Measurements from ENCODE around the gene LCN9.
"Not testable (repeated sequence)": the region's sequence is repeated elsewhere in the genome, so short reads cannot be mapped to it uniquely, and the experiment has no call there.

LCN9 gene

DNA sequence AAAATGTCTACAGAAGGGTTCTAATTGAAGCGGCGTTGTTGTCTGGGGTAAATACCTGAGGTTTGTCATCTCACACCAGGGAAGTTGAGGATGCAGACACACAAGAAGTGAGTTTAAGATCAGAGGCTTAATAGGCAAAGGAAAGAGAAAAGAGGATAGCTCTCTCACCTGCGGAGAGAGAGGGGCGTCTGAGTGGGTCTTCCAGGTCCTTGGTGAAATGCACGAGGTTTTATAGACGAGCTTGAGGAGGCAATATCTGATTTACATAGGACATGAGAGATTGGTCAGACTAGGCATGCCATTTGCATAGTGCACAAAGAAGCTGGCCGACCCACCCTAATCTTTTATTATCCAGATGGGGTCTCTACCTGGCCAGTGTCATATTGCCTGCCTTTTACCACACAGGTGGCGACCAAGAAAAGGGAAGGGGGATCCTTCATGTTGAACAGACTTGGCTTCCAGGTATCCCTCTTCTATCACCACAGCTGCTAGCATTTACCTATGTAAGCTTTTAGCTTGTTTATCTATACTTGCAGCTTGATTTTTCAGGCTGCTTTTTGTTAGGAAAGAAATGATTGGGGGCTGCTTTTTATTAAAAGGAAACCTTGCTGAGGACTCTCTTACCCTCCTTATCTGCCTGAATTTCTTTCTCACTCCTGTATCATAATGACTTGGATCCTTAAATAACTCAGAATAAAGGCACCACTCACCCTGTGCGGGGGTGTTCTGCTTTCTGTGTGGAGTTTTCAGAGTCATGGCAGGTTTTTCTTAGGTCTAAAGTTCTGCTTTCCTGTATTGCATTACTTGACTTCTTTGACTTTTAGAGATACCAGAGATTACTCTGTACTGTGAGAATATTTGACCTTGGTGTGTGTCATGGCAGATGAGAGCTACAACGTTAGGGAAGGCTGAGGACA, 14.4 kb upstream of the LCN9 start:
- DNase-seq, result no peak

DNA sequence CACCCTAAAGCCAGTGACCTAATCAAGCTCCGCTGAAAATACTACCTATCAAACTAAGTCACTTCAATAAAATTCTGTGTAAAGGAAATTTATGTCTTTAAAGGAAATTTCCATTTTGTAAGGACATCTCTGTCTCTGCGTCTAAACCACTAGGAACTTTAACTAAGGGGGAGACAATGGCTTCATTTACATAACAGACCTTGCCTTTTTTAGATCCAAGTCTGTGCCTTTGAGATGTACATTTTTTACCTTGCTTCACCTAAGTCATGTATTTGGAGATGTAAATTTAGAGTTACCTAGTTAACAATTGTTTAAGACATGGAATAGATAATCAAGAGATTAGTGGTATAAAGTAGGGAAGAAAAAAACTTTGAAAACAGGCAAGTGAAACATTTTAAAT, 13.6 kb upstream of the LCN9 start:
- DNase-seq, result no peak

DNA sequence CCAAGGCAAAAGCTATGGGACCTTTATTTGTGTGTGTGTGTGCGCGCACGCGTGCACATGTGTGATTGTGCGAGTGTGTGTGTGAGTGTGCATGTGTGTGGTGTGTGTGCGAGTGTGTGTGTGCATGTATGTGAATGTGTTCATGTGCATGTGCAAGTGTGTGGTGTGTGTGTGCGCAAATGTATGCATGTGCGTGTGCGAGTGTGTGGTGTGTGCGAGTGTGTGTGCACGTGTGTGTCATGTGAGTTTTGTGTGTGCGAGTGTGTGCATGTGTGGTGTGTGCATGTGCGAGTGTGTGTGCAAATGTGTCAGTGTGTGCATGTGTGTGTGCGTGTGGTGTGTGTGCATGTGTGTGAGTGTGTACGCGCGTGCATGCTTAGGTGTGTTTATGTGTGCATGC, 12.7 kb upstream of the LCN9 start:
- DNase-seq, result no peak

DNA sequence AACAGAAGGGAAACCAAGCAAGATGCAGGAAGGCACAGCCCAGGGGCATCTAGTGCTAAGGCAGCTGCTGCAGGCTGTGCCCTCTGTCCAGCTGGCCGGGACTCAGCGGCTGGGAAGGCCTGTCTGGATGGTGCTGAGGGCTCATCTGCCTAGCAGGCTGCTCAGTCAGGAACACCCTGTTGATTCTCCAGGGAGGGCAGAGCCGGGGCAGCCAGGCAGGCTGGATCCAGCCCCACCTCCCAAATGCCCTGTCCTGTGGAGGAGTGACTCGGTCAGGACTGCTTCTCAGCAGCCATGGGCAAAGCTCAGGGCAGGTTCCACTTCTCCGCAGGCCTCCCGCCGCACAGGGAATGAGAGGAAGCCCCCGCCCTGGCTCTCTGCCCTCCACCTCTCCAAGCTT, 7.8 kb upstream of the LCN9 start:
- no peak for DNase-seq

DNA sequence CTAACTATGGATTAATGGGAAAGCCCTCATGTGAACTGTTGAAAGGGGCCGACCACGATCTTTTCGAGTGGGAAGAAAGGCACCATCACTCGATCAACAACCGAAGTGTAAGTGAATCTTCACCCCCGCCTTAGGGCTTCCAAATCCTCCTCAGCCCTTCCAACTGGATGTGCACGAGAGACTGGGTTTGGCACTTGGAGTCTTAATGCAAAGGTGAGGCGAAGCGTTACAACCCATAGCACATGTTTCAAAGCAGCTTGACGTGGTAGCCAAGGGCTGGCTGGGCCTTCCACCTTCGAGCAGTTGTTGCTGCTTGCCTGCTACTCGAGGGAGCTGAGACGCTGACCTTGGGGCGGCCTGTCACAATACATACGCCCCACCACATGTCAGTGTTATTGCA, 5.7 kb upstream of the LCN9 start:
- DNase-seq, result peak; percentile 7

DNA sequence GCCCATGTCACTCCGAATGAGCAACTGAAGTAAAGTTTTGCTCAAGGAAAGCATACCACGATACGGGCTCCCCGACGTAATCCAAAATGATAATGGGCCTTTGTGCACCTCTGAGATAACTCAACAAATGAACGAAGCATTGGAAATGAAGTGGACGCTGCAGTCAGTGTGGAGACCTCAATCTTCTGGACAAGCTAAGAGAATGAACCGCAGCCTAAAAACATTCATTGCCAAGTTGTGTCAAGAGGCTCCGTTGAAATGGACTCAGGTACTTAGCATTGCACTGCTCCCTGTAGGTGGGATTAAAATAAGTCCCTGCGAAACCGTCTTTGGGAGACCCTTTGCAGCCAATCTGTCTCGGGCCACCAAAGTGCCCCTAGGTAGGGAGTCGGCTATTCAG, 3.9 kb upstream of the LCN9 start:
- no peak for DNase-seq

DNA sequence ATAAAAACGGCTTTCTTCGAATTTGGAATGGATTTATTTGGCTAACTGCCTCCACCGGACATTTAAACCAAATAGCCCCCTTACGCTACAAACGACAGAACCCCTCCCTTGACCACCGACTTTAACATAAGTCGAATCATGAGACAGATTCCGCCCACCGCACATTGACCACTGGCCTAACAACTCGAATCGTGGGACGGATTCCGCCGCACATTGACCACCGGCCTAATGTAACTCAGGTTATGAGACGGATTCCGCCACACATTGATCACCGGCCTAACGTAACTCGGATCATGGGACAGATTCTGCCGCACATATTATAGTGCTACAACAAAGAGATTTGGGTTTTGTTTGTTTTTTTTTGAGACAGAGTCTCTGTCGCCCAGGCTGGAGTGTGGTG, 2.7 kb upstream of the LCN9 start:
- no peak for DNase-seq

DNA sequence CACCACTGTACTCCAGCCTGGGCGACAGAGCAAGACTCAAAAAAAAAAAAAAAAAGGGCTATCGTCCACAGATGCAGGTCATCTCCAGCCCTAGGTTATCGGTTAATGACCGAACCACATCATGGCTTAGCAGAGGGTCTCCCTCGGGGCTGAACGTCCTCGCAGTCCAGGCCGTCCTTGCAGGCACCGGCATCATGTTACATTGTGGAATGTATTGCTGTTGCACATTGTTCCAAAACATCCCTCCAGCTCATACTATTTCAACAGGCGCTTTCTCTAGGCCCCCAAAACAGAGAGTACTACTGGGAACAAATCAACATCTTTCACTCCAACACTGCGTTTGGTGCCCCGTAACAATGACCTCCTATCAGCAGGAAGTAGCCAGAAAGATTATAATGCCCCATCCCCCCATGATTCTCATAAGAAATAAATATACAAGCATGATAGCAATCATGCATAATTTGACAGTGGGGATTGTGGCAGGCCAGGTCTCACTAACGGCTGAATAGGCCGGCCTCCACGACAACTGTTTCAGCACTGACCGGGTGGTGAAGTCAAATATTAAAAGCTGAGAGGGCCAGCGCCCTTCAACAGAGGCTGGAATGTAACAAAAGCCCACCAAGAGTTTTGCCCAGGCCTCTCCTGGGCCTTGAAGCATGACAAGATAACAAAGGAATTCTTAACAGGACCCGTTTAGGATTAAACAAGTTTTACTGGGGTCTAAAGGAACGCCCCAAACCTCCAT, 1.1 kb upstream of the LCN9 start:
- no peak for DNase-seq

DNA sequence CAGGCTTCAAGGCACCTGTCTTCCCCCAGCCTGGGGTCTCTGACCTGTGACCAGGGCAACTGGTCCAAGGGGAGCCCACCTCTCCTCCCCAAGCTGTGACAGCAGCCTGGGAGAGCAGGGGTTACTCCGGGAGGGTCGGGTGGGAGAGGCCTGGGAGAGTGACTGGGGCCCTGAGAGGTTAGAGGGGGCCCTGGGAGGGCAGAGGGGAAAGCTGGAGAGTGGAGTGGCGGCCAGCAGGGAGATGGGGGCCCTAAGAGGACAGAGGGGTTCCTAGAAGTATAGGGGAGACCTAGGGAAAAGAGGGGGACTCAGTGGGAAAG, 302 bp downstream of the LCN9 start:
- no peak for DNase-seq

DNA sequence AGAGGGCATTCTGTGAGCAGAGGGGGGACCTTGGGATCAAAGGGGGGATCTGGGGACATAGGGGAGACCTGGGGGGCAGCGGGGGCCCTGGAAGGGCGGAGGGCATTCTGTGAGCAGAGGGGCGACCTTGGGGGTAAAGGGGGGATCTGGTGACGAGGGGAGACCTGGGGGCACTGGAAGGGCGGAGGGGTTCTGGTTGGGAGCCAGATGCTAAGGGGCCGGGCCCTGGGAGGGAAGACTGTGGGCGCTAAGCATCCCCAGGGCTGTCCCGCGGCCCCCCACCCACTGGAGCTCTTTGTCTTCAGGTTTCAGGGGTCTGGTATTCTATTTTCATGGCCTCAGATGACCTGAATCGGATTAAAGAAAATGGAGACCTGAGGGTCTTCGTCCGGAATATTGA, 748 bp downstream of the LCN9 start:
- DNase-seq, result no peak

DNA sequence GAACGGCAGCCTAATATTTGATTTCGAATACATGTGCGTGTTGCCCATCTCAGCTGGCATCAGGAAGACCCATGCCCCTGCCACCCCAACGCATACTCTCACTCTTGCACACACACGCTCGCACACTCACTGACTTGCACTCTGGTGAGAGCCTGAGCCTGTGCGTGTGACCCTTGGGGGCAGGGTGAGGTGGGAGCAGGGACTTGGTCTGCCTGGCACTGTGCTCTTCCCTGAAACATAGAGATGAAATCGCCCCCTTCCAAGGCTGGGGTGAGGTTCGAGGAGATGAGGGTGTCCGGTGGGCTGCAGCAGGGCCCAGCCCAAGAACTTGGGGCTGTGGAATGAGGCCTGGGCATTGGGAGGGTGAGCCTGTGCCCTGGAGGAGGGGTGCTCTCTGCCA, 1.2 kb downstream of the LCN9 start:
- no peak for DNase-seq

DNA sequence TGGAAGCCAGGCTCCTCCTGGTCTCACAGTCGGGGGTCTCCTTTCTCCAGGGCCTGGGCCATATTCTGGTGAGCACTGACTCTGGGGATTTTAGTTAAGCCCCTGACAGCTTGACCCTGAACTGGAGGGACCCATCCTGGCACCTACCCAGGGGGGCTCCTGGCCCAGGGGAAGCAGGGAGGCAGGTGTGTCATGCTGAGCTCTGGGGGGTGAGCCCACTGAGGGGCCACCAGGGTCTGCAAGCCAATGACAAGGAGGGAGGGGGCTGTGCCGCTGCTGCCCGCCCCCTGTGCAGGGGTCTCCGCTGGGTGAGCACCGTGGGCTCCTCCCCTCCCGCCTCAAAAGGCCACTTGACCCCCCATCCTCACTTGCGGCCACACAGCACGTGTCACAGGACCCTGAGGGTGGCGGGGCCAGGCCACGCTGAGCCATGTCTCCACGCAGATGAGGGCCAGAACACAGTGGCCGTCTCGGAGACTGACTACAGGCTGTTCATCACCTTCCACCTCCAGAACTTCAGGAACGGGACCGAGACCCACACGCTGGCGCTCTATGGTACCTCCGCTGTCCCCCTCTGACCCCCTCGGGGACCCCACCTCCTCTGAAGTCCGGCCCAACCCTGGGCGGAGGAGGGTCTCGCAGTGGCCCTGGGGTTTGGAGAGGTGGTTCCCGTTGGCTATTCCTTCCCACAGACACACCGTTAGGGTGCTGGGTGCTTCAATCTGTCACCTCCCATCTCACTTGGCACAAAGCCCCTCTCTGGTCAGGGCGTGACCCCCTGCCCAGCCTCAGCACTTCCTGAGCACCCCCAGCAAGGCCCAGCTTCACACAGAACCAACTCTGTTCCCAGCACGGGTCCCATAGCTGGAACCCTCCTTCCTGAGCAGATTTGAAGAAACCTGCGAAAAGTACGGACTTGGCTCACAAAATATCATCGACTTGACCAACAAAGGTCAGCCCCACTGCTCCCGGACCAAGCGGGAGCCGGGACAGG, 2.0 kb downstream of the LCN9 start:
- no peak for DNase-seq

DNA sequence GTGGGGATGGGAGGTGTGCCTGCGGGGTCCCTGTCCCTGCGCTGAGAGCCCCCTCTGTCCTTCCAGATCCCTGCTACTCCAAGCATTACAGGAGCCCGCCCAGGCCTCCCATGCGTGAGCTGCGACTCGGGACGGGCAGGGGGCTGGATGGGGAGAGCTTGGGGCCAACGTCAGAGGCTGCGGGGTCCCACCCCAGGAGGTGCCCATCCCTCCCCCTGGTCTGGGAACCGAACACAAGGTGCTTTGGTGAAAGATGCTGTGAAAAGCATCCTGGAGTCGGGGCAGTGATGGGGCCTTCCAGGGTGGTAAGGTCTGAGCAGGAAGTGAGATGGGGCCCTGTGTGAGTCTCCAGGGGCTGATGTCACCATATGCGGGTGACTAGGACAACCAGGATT, 2.7 kb downstream of the LCN9 start:
- DNase-seq, result no peak

DNA sequence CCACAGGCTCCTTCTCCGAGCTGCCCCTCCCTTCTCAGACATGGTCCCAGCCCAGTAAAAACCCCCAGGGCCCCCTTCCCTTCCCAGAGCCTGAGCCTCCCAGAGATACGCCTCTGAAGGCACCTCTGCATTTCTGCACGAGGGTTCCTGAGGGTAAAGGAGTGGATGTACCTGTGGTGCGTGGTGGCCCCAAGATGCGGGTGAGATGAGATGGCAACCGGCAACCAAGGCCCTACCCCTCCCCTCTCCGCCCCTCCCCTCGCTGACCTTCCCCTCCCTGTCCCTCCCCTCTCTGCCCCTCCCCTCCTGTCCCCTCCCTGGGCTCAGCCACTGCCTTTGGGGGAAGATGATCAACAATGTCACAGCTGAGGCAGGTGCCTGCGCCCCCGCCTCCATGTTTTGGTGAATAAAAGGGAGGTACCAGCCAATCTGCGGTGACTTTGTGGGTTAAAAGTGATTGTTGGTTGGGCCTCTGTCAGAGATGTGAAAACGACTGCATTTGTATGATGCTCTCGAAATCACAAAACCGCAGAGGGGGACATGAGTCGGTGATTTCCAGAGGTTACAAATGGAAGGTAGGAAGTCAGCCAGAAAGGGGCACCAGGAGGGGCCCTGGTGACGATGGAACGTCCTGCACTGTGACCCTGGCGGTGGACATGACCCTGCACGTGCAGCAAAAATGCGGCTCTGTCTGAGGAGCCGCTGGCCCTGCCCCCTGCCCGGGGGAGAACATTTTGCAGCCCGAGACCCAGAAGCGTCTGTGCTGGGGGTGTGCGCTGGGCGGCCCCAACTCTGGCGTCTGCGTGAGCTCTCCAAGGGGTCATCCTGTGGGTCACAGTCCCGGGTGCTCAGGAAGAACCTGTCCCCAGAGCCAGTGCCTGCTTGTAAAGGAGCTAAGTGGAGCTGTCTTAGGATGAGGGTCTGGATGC, 3.7 kb downstream of the LCN9 start:
- DNase-seq, result no peak

DNA sequence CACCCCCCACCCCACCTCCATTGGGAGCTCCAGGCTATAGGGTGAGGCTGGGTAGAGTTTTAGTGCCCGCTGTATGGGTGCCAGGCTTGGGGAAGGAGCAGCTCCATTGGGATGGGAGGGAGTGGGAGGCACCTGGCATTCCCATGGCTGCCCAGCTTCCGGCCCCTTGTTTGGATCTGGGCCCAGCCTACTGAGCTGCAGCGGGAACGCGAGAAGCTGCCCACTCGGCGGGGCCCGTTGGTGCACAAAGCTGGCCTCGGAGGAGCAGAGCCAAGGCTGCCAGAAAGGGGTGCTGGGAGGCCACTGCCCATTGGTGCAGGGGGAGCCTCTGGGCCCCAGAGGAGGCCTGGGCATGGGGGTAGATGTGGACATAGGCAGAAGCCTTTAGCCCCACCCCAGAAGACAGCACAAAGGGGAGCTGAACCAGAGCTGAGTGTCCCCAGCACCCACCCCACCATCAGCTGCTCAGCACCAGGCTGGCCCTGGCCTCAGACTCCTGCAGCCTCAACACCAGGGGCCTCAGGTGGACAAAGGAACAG, 4.4 kb downstream of the LCN9 start:
- DNase-seq, result no peak

DNA sequence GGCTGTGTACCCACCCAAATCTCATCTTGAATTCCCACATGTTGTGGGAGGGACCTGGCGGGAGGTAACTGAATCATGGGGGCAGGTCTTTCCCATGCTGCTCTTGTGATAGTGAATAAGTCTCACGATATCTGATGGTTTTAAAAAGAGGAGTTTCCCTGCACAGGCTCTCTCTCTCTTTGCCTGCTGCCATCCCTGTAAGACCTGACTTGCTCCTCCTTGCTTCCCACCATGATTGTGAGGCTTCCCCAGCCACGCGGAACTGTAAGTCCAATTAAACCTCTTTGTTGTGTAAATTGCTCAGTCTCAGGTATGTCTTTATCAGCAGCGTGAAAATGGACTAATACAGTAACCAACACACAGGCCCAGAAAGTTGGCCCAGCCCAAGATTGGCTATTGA, 5.9 kb downstream of the LCN9 start:
- not testable (repeated sequence) for DNase-seq

DNA sequence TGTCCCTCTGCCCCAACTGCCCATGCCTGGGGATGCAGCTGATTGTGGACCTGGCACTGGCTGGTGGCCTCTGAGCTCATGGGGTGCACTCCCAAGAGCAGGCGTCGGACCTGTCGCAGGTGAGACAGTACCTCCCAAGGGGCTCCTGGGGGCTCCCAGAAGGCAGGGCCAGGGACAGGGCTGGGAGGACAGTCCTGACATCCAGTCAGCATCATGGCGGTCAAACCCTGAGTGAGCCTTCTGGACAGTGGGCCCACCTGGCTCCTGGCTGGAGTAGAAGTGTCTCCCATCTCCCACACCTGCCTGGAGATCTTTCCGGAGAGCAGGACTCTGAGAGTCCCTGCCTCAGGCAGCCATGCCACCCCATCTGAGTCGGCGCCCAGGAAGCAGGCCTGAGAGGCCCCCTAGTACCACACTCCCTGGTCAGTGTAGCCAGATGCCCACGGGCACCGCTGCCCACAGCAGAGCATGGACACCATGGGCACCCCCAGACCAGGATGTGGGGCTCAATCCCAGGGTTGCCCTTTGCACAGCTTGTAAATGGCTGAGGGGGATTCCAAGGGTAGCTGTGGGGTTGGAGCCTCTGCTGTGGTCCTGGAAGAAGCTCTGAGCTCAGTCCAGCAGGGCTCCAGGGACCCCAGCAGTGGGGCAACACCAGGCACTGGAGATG, 6.6 kb downstream of the LCN9 start:
- DNase-seq, result no peak

DNA sequence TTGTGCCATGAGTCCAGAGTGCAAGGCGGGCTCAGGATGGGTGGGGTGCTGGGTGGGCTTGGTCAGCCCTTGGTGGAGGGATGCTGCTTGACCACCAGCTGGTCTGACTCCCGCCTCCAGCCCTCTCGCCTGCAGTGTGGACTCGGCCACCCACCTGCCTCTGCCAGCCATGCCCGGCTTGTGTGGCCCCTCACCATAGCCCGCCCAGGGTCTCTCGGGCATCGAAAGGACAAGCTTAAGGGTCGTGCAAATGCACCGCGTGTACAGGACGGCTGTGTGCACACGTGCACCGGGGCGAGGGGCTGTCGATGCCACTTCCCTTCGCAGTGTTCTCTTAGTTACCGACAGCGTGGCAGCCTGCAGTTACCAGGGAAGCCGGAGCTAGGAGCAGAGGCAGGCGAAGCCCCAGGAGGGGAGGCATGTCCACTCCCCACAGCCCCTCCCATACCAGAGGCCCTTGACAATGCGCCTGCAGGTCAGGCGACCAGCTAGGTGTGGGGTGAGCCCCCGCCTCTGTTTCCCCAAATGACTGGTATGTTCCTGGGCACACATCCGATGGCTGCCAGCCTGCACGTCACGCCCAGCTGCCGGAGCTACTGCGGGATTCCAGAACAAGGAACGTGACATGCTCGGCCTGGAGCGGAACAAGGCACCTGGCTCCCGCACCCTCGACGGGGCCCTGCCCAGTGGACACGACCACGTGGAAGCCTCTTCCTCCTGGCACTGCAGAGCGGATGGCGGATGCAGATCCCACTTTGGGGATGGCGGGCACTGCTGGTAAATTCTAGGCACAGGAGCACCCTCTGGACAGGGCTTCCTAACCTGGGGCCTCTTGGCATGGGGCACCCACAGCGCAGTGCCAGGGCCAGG, 7.8 kb downstream of the LCN9 start:
- DNase-seq, result no peak

DNA sequence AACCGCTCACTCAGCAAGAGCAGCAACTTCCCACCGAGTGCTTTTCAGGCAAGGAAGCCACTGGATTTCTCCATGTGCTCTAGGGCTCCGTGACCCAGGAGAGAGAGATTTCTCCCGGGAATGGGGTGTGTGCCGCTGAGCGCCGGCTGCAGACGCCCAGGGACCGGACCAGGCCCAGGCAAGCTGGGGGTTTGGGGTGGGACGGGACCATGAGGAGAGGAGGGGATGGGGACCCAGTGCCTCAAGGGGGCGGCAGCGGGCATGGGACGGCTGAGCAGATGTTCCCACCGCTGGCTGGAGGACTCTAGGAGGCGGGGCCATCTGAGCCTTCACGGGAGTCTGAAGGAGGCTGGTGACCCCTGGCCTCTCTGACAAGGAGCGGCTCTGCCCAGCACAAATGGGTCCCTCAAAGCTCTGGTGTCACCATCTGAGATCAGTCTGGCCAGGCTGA, 8.5 kb downstream of the LCN9 start:
- peak; percentile 11 for DNase-seq

DNA sequence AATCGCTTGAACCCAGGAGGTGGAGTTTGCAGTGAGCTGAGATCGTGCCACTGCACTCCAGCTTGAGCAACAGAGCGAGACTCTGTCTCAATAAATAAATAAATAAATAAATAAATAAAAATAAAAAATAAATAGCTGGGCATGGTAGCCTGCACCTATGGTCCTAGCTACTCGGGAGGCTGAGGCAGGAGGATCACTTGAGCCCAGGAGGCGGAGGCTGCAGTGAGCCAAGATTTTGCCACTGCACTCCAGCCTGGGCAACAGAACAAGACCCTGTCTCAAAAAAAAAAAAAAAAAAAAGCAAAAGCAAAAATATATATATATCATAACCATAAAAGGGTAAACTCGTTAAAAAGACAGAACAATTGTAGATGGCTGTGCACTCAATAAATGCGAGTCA, 9.7 kb downstream of the LCN9 start:
- DNase-seq, result not testable (repeated sequence)

All from NCI-H82 (cell line).